Stimulated activated CD4-positive, alpha-beta T cell treated with anti-CD3 and anti-CD28 coated beads, Interleukin-12 subunit alpha, Interleukin-12 subunit beta, amount 100 ng/mL, for 24 hours (primary cell): ENCODE measurements around the gene ARTN.

Experiments
- DNase-seq, 2 experiments: peaks; one replicate each; pipeline ENCODE4 v3.0.0-alpha.2; 2020; ENCODE audit warnings: low read depth in 2 of 2

Gene ARTN

GRCh38 chr1:43933386-43934100 is at the start of gene ARTN:
ARTN (plus strand) TSS chr1:43933801; CDS start chr1:43935657, 1,856 bp downstream.
- no peak for DNase-seq

- no peak for DNase-seq
Measured at GRCh38 chr1:43885279-43885801, 48.3 kb upstream of the ARTN start.

GRCh38 chr1:43887748-43888147 is 45.9 kb upstream of the ARTN start:
- DNase-seq: no peak

- DNase-seq: no peak
Measured at GRCh38 chr1:43890815-43891214, 42.8 kb upstream of the ARTN start.

- no peak for DNase-seq
Measured at GRCh38 chr1:43893006-43893405, 40.6 kb upstream of the ARTN start.

- DNase-seq: no peak
Measured at GRCh38 chr1:43898981-43899380, 34.6 kb upstream of the ARTN start.

- DNase-seq: no peak
Measured at GRCh38 chr1:43900386-43900785, 33.2 kb upstream of the ARTN start.

GRCh38 chr1:43901196-43901961 is 32.2 kb upstream of the ARTN start:
- no peak for DNase-seq

- DNase-seq: no peak
Measured at GRCh38 chr1:43902058-43902831, 31.4 kb upstream of the ARTN start.

- DNase-seq: no peak
Measured at GRCh38 chr1:43904660-43905551, 28.7 kb upstream of the ARTN start.

- no peak for DNase-seq
Measured at GRCh38 chr1:43908226-43908625, 25.4 kb upstream of the ARTN start.

- DNase-seq: no peak
Measured at GRCh38 chr1:43908858-43909257, 24.7 kb upstream of the ARTN start.

- DNase-seq: no peak
Measured at GRCh38 chr1:43910343-43910742, 23.3 kb upstream of the ARTN start.

GRCh38 chr1:43912607-43913006 is 21.0 kb upstream of the ARTN start:
- DNase-seq: no peak

GRCh38 chr1:43913051-43913501 is 20.5 kb upstream of the ARTN start:
- no peak for DNase-seq

GRCh38 chr1:43913666-43914360 is 19.8 kb upstream of the ARTN start:
- no peak for DNase-seq

- DNase-seq: no peak
Measured at GRCh38 chr1:43914576-43915525, 18.8 kb upstream of the ARTN start.

- DNase-seq: no peak
Measured at GRCh38 chr1:43919906-43920305, 13.7 kb upstream of the ARTN start.

GRCh38 chr1:43921022-43921421 is 12.6 kb upstream of the ARTN start:
- DNase-seq: no peak
